Gastrocnemius medialis (tissue), 4 donors: Measurements from ENCODE around the gene SSX4.
"Not testable (repeated sequence)": the region's sequence is repeated elsewhere in the genome, so short reads cannot be mapped to it uniquely, and the experiment has no call there.

Source experiments
- CTCF ChIP-seq, 5 experiments: fragments of 450-650 bp in 3 of 5; fragments of 200-600 bp in 2 of 5; sonication (generic) in 2 of 5; IDR thresholded peaks in 4 of 5; conservative IDR thresholded peaks in 1 of 5; 1 replicate in 4 of 5; 2 replicates in 1 of 5; pipeline ENCODE4 v1.5.1; 2016 to 2019; ENCODE audit warnings: antibody characterized with exemption in 5 of 5, mild to moderate bottlenecking in 3 of 5, moderate library complexity in 3 of 5
- POLR2A ChIP-seq, 2 donors: fragments of 450-650 bp; IDR thresholded peaks; one replicate each; pipeline ENCODE4 v1.6.1; 2017; ENCODE audit warnings: antibody characterized with exemption in 2 of 2, mild to moderate bottlenecking in 2 of 2, moderate library complexity in 2 of 2

GRCh38 chrX:48430166-48430565, 46.8 kb downstream of the SSX4 start:
- not testable (repeated sequence) for TF ChIP-seq CTCF (IDR thresholded peaks at IDR 0.05 in 4 of 5, conservative IDR thresholded peaks at IDR 0.05 in 1 of 5); POLR2A (IDR thresholded peaks at IDR 0.05)
